ENCODE results near the gene HOXD4.

Gene HOXD4

GRCh38 chr2:176126929-176127773 is 24.2 kb upstream of the HOXD4 start:
- no peak for DNase-seq (ENCODE audit: low spot score)

DNA sequence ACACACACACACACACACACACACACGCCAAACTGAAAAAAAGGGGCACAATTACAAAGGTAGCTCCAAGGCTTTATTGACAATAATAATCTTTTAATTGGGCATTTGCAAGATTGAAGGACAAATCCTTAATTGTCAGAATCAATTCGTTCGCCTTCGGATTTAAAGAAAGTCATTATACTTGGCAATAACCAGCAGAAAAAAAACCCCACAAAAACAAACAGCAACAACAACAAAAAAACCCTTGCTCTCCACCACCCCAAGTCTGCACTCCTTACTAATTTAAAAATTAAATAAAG is 23.6 kb upstream of the HOXD4 start:
- no peak for DNase-seq (ENCODE audit: low spot score)

- DNase-seq (ENCODE audit: low spot score) = no peak
Measured at GRCh38 chr2:176128172-176128981, 23.0 kb upstream of the HOXD4 start.

- DNase-seq (ENCODE audit: low spot score) = peak; percentile 66
Measured at GRCh38 chr2:176128982-176129796, 22.2 kb upstream of the HOXD4 start, which contains the start of gene HOXD8. Gene HOXD8, plus strand, starts transcription at chr2:176129705. Its CDS starts 662 bp downstream, at chr2:176130367.

DNA sequence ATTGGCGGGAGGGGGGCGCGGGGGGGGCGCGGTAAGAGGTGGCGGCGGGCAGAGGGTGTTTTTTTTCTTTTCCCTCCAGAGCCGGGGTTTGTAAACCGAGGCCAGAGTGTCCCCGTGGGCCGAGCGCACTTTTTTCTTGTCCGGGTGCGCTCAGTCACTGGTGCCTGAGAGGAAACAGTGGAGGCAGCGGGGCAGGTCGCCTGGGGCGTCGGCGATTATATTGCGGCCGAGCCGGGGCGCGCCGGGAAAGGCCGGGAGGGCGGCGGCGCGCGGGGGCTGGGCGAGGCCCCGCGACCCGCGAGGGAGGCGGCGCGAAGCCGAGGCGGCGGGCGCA is 21.6 kb upstream of the HOXD4 start:
- DNase-seq (ENCODE audit: low spot score) = no peak

DNA sequence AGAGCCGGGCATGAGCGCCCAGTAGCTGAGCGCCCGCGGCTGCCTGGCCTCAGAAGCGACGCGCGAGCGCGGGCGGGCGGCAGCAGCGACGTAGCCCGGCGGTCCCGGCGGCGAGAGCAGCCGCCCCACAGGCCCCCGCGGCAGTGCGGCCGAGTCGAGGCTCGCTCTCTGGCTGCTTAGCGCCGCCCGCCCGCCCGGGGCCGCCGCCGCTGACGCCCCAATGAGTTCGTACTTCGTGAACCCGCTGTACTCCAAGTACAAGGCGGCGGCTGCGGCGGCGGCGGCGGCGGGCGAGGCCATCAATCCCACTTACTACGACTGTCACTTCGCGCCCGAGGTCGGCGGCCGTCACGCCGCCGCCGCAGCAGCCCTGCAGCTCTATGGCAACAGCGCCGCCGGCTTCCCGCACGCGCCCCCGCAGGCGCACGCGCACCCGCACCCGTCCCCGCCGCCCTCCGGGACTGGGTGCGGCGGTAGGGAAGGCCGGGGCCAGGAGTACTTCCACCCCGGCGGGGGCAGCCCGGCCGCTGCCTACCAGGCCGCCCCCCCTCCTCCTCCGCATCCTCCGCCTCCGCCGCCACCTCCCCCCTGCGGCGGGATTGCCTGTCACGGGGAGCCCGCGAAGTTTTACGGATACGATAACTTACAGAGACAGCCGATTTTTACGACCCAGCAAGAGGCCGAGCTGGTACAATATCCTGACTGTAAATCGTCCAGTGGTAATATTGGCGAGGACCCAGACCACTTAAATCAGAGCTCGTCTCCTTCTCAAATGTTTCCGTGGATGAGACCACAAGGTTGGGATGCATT is 21.0 kb upstream of the HOXD4 start:
- peak; percentile 66 for DNase-seq (ENCODE audit: low spot score)

DNA sequence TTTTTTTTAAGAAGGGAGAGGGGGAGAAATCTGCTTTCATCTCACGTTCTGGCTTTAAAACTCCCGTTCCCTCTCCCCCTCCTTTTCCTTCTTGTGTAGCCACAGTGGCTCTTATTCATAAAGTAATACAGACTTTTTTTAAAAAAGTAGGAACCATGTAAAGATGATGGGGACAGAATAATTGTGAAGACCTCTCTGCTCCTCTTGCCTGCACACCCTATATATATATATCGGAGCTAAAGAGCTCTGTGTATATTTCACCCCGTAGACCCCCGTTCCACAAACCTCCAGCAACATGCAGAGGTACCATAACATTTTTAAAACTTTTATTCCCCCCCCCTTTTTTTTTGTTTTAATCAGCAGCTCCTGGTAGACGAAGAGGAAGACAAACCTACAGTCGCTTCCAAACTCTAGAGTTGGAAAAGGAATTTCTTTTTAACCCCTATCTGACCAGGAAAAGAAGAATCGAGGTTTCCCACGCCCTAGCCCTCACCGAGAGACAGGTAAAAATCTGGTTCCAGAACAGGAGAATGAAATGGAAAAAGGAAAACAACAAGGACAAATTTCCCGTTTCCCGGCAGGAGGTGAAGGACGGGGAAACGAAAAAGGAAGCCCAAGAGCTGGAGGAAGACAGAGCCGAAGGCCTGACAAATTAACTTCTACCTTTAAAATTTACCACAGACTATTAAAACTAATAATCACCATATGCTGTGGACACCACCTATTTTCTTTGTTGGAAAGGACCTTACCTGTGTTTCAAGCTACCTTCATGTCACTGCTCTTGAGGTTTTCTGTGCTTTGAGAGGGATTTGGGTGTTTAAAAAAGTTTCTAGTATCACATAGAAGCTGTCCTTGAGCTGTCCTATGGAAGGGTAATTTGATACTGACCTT is 20.1 kb upstream of the HOXD4 start:
- DNase-seq (ENCODE audit: low spot score) = no peak

DNA sequence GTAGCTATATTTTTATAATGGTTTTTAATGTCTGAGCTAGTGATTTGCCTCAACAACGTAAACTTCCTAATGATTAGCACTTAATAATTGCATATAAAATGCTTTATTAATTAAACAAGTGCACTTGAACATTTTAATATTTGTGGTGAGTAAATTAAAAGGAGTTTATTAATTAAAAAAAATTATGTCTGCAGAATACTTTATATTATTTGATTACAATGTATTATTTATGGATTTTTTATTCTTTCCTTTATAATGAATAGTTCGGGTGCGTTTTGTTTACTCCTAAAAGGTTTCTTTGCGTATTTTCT is 19.5 kb upstream of the HOXD4 start:
- no peak for DNase-seq (ENCODE audit: low spot score)

- DNase-seq (ENCODE audit: low spot score) = no peak
Measured at GRCh38 chr2:176132205-176133171, 18.9 kb upstream of the HOXD4 start.

- DNase-seq (ENCODE audit: low spot score) = no peak
Measured at GRCh38 chr2:176133389-176133788, 18.0 kb upstream of the HOXD4 start.

GRCh38 chr2:176134035-176134434 is 17.3 kb upstream of the HOXD4 start:
- DNase-seq (ENCODE audit: low spot score) = no peak

- no peak for DNase-seq (ENCODE audit: low spot score)
Measured at GRCh38 chr2:176135035-176135440, 16.3 kb upstream of the HOXD4 start.

- no peak for DNase-seq (ENCODE audit: low spot score)
Measured at GRCh38 chr2:176136374-176137251, 14.7 kb upstream of the HOXD4 start.

DNA sequence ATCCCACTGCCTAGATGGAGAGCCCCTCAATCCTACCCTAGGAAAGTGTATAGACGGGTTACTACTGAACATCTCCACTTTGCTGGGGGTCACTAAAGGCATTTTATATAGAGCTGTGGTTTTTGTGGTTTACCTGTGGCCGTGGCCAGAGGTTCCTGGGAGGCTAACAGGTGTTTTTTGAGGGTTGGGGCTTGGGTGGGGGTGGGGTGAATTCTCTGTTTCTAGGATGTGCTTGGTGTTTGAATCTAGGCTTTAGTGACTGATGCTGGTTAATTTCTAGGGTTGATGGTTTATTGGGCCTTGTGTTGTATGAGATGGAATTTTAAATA is 14.1 kb upstream of the HOXD4 start:
- no peak for DNase-seq (ENCODE audit: low spot score)

DNA sequence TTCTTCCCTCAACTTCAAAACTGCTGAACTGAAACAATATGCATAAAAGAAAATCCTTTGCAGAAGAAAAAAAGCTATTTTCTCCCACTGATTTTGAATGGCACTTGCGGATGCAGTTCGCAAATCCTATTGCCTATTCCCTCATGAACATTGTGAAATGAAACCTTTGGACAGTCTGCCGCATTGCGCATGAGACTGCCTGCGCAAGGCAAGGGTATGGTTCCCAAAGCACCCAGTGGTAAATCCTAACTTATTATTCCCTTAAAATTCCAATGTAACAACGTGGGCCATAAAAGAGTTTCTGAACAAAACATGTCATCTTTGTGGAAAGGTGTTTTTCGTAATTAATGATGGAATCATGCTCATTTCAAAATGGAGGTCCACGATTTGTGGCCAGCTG is 13.4 kb upstream of the HOXD4 start:
- DNase-seq (ENCODE audit: low spot score) = no peak

- no peak for DNase-seq (ENCODE audit: low spot score)
Measured at GRCh38 chr2:176138526-176138922, 12.8 kb upstream of the HOXD4 start.

GRCh38 chr2:176138923-176139660 is 12.3 kb upstream of the HOXD4 start:
- no peak for DNase-seq (ENCODE audit: low spot score)
